ENCODE results near the gene KANSL1L. TPM values are rescaled to one million over a fixed set of nuclear protein-coding genes. Genes with fewer than 3 reads are reported as not detected.
A peak's percentile ranks its signal among the peaks of the same experiment; 100 is the strongest.

The KANSL1L gene
- total and polyA plus RNA-seq, 2 experiments from 2014 or later: 7.4 to 21.1 TPM

GRCh38 chr2:210063306-210063705 lies 107.9 kb downstream of the KANSL1L start:
- H3K27ac Mint-ChIP-seq: no peak overlapping the region
- Histone ChIP-seq H3K36me3 (ENCODE audit: insufficient read depth) (no peaks in the 10 kb centered on the region), H2AFZ (no peak overlapping the region), H3K79me2 (replicated peaks; ENCODE audit: insufficient read depth) (no peaks in the 10 kb centered on the region), H3K4me2 (no peak overlapping the region), H3K4me1 (ENCODE audit: insufficient read depth) (no peaks in the 10 kb centered on the region), H4K20me1 (replicated peaks; ENCODE audit: insufficient read depth) (no peaks in the 10 kb centered on the region), H3K27ac (ENCODE audit: low read depth) (no peak overlapping the region), H3F3A (replicated peaks; ENCODE audit: low read depth) (no peaks in the 10 kb centered on the region), H3K9me2 (ENCODE audit: insufficient read depth) (peaks cover 5% of the 10 kb centered on the region), H3K27me3 (ENCODE audit: insufficient read depth) (no peaks in the 10 kb centered on the region), H3K4me3 (no peak overlapping the region)
- TF ChIP-seq EZH2phosphoT487 (IDR thresholded peaks at IDR 0.05; ENCODE audit: unreplicated experiment) (no peak), JUNB (IDR thresholded peaks at IDR 0.05; ENCODE audit: unreplicated experiment) (no peak), CTCF (conservative IDR thresholded peaks at IDR 0.05; ENCODE audit: low read depth in 2 of 2) (peak in 1 of 2 experiments; percentile 27; a peak in 1 of 4 replicates), POLR2AphosphoS5 (IDR thresholded peaks at IDR 0.05; ENCODE audit: low read depth) (no peak), NANOG (IDR thresholded peaks at IDR 0.05; ENCODE audit: borderline replicate concordance) (no peak), ZNF331 (CRISPR knock-in tag; IDR thresholded peaks at IDR 0.05; ENCODE audit: low read depth) (no peak)
- peaks cover 14% of the 10 kb centered on the region; the same call in 2 of the 3 replicates for H3K36me3 Mint-ChIP-seq (ENCODE audit: low read depth)
- H3K4me3 Mint-ChIP-seq: no peak overlapping the region
- peaks cover 8% of the 10 kb centered on the region; the same call in 2 of the 3 replicates for H3K9me3 Mint-ChIP-seq
- DNase-seq (ENCODE audit: low spot score) (no peak), ATAC-seq (no peak)
- peaks cover 4% of the 10 kb centered on the region; the same call in 1 of the 3 replicates for H3K4me1 Mint-ChIP-seq
- peaks cover 1% of the 10 kb centered on the region for H3K27me3 Mint-ChIP-seq (ENCODE audit: insufficient read depth, low read depth, poor library complexity)

- H3K79me2 ChIP-seq (replicated peaks; ENCODE audit: insufficient read depth): no peaks in the 10 kb centered on the region
- H3K9me3 Mint-ChIP-seq: peaks cover 47% of the 10 kb centered on the region
- no peak for ATAC-seq
- H4K20me1 ChIP-seq (replicated peaks; ENCODE audit: insufficient read depth): no peaks in the 10 kb centered on the region
- no peak overlapping the region for H3K27ac Mint-ChIP-seq
- H2AFZ ChIP-seq: no peak overlapping the region
- peaks cover 55% of the 10 kb centered on the region for H3K36me3 Mint-ChIP-seq (ENCODE audit: low read depth)
- peaks cover 3% of the 10 kb centered on the region for H3K27me3 Mint-ChIP-seq (ENCODE audit: insufficient read depth, low read depth, poor library complexity)
- no peaks in the 10 kb centered on the region for H3F3A ChIP-seq (replicated peaks; ENCODE audit: low read depth)
- DNase-seq (ENCODE audit: low spot score): no peak
- H3K4me1 ChIP-seq (ENCODE audit: insufficient read depth): no peaks in the 10 kb centered on the region
- no peak overlapping the region for H3K4me3 Mint-ChIP-seq
- H3K36me3 ChIP-seq (ENCODE audit: insufficient read depth): peaks cover 11% of the 10 kb centered on the region
- no peaks in the 10 kb centered on the region; the same call in 1 of the 2 replicates for H3K9me2 ChIP-seq (ENCODE audit: insufficient read depth)
- no peak overlapping the region for H3K4me2 ChIP-seq
- no peak overlapping the region for H3K4me3 ChIP-seq
- no peak overlapping the region for H3K27ac ChIP-seq (ENCODE audit: low read depth)
- H3K27me3 ChIP-seq (ENCODE audit: insufficient read depth): no peaks in the 10 kb centered on the region
- no peaks in the 10 kb centered on the region for H3K4me1 Mint-ChIP-seq
- TF ChIP-seq REST (IDR thresholded peaks at IDR 0.05; ENCODE audit: unreplicated experiment) (no peak), POLR2AphosphoS5 (IDR thresholded peaks at IDR 0.05; ENCODE audit: low read depth) (no peak), JUNB (IDR thresholded peaks at IDR 0.05; ENCODE audit: unreplicated experiment) (no peak), EZH2 (IDR thresholded peaks at IDR 0.05; ENCODE audit: low read depth, unreplicated experiment) (no peak), STAT1 (IDR thresholded peaks at IDR 0.05; ENCODE audit: unreplicated experiment) (no peak), CTCF (conservative IDR thresholded peaks at IDR 0.05; ENCODE audit: low read depth in 2 of 2) (no peak)
These were observed 115.4 kb downstream of the KANSL1L start for GRCh38 chr2:210055825-210056224.
